IgD-negative memory B cell (primary cell): ENCODE measurements around the gene C2orf78. TPM values are rescaled to one million over a fixed set of nuclear protein-coding genes. Genes with fewer than 3 reads are reported as not detected.

Source experiments
- H3K27ac Mint-ChIP-seq, 3 donors: one replicate each; pipeline ENCODE4 v1.8.0; 2020 to 2022; ENCODE audit warnings: mild to moderate bottlenecking in 3 of 3, mixed read lengths in 3 of 3, moderate library complexity in 1 of 3
- H3K27me3 Mint-ChIP-seq: one replicate; pipeline ENCODE4 v1.8.0; 2021; ENCODE audit warnings: mixed read lengths
- H3K36me3 Mint-ChIP-seq: one replicate; pipeline ENCODE4 v1.8.0; 2020; ENCODE audit warnings: mild to moderate bottlenecking, mixed read lengths
- H3K4me1 Mint-ChIP-seq, 3 donors: one replicate each; pipeline ENCODE4 v1.8.0; 2020 to 2022; ENCODE audit warnings: mixed read lengths in 3 of 3, mild to moderate bottlenecking in 1 of 3
- H3K4me3 Mint-ChIP-seq, 4 donors: one replicate each; pipeline ENCODE4 v1.8.0; 2020 to 2022; ENCODE audit warnings: mild to moderate bottlenecking in 4 of 4, mixed read lengths in 4 of 4, moderate library complexity in 3 of 4
- H3K9me3 Mint-ChIP-seq, 3 donors: one replicate each; pipeline ENCODE4 v1.8.0; 2020 to 2021; ENCODE audit warnings: mixed read lengths in 3 of 3, mild to moderate bottlenecking in 1 of 3
- polyA plus RNA-seq: library from polyadenylated mRNA; unstranded; fragments of 300-500 nt; fragmentation: Illumina TruSeq; gene quantifications from one replicate; pipeline ENCODE4 v1.2.3, GENCODE V29; 2021

Gene C2orf78
- polyA plus RNA-seq, 1 donor from 2014 or later, result not detected

GRCh38 chr2:73838889-73839534, 55.0 kb downstream of the C2orf78 start:
- Mint-ChIP-seq H3K27ac (peak overlapping the region in 1 of 3 donors; percentile 1), H3K27me3 (no peaks in the 10 kb centered on the region), H3K4me3 (no peak overlapping the region), H3K9me3 (no peaks in the 10 kb centered on the region), H3K36me3 (peaks cover 3% of the 10 kb centered on the region), H3K4me1 (peaks cover 1 to 24% (median 10%) of the 10 kb centered on the region in 3 donors)

GRCh38 chr2:73839653-73840411, 55.8 kb downstream of the C2orf78 start:
- Mint-ChIP-seq H3K36me3 (peaks cover 3% of the 10 kb centered on the region), H3K27me3 (no peaks in the 10 kb centered on the region), H3K9me3 (no peaks in the 10 kb centered on the region), H3K4me3 (no peak overlapping the region), H3K4me1 (peaks cover 3 to 22% (median 10%) of the 10 kb centered on the region in 3 donors), H3K27ac (no peak overlapping the region)

GRCh38 chr2:73841912-73842738, 58.1 kb downstream of the C2orf78 start:
- Mint-ChIP-seq H3K4me1 (peaks cover 3 to 15% (median 10%) of the 10 kb centered on the region in 3 donors), H3K27me3 (no peaks in the 10 kb centered on the region), H3K36me3 (peaks cover 2% of the 10 kb centered on the region), H3K27ac (no peak overlapping the region), H3K9me3 (no peaks in the 10 kb centered on the region), H3K4me3 (no peak overlapping the region)

- H3K4me1 Mint-ChIP-seq, result peaks cover 3 to 13% (median 8%) of the 10 kb centered on the region in 3 donors
- H3K27me3 Mint-ChIP-seq, result no peaks in the 10 kb centered on the region
- H3K9me3 Mint-ChIP-seq, result no peaks in the 10 kb centered on the region
- H3K36me3 Mint-ChIP-seq, result peaks cover 4% of the 10 kb centered on the region
- no peak overlapping the region for H3K4me3 Mint-ChIP-seq
- H3K27ac Mint-ChIP-seq, result no peak overlapping the region
Measured at GRCh38 chr2:73842739-73843019, 58.7 kb downstream of the C2orf78 start.

GRCh38 chr2:73844087-73844486, 60.1 kb downstream of the C2orf78 start:
- Mint-ChIP-seq H3K9me3 (no peaks in the 10 kb centered on the region), H3K4me1 (peaks cover 0 to 5% (median 2%) of the 10 kb centered on the region in 3 donors), H3K27ac (peak overlapping the region in 1 of 3 donors; percentile 43), H3K36me3 (peaks cover 5% of the 10 kb centered on the region), H3K4me3 (no peak overlapping the region), H3K27me3 (no peaks in the 10 kb centered on the region)

- Mint-ChIP-seq H3K36me3 (peaks cover 10% of the 10 kb centered on the region), H3K9me3 (no peaks in the 10 kb centered on the region), H3K4me3 (no peak overlapping the region), H3K27me3 (no peaks in the 10 kb centered on the region), H3K4me1 (no peaks in the 10 kb centered on the region), H3K27ac (no peak overlapping the region)
Measured at GRCh38 chr2:73850009-73850408, 66.0 kb downstream of the C2orf78 start.

- H3K4me1 Mint-ChIP-seq, result peaks cover 3 to 7% (median 6%) of the 10 kb centered on the region in 3 donors
- H3K4me3 Mint-ChIP-seq, result no peak overlapping the region
- no peak overlapping the region for H3K27ac Mint-ChIP-seq
- no peaks in the 10 kb centered on the region for H3K27me3 Mint-ChIP-seq
- H3K9me3 Mint-ChIP-seq, result peaks cover 0 to 2% (median 0%) of the 10 kb centered on the region in 3 donors
- peaks cover 22% of the 10 kb centered on the region for H3K36me3 Mint-ChIP-seq
Measured at GRCh38 chr2:73851274-73851673, 67.3 kb downstream of the C2orf78 start.

- Mint-ChIP-seq H3K4me3 (no peak overlapping the region), H3K4me1 (peaks cover 9 to 15% (median 14%) of the 10 kb centered on the region in 3 donors), H3K9me3 (peaks cover 0 to 2% (median 0%) of the 10 kb centered on the region in 3 donors), H3K36me3 (peaks cover 22% of the 10 kb centered on the region), H3K27me3 (no peaks in the 10 kb centered on the region), H3K27ac (no peak overlapping the region)
Measured at GRCh38 chr2:73852020-73852419, 68.0 kb downstream of the C2orf78 start.

GRCh38 chr2:73855526-73855925, 71.5 kb downstream of the C2orf78 start:
- Mint-ChIP-seq H3K4me1 (peaks cover 9 to 19% (median 15%) of the 10 kb centered on the region in 3 donors), H3K4me3 (no peak overlapping the region), H3K36me3 (peaks cover 20% of the 10 kb centered on the region), H3K27me3 (no peaks in the 10 kb centered on the region), H3K9me3 (peaks cover 0 to 2% (median 0%) of the 10 kb centered on the region in 3 donors), H3K27ac (no peak overlapping the region)

GRCh38 chr2:73856214-73856613, 72.2 kb downstream of the C2orf78 start:
- H3K36me3 Mint-ChIP-seq, result peaks cover 25% of the 10 kb centered on the region
- H3K27ac Mint-ChIP-seq, result no peak overlapping the region
- H3K4me1 Mint-ChIP-seq, result peaks cover 9 to 19% (median 15%) of the 10 kb centered on the region in 3 donors
- H3K27me3 Mint-ChIP-seq, result no peaks in the 10 kb centered on the region
- H3K4me3 Mint-ChIP-seq, result no peak overlapping the region
- peaks cover 0 to 2% (median 0%) of the 10 kb centered on the region in 3 donors for H3K9me3 Mint-ChIP-seq

GRCh38 chr2:73859721-73860586, 76.0 kb downstream of the C2orf78 start:
- no peaks in the 10 kb centered on the region for H3K27me3 Mint-ChIP-seq
- H3K36me3 Mint-ChIP-seq, result peaks cover 28% of the 10 kb centered on the region

GRCh38 chr2:73862987-73863386, 79.0 kb downstream of the C2orf78 start:
- Mint-ChIP-seq H3K4me1 (no peaks in the 10 kb centered on the region), H3K27me3 (no peaks in the 10 kb centered on the region), H3K9me3 (no peaks in the 10 kb centered on the region), H3K27ac (no peak overlapping the region), H3K4me3 (no peak overlapping the region), H3K36me3 (peaks cover 20% of the 10 kb centered on the region)

More at GRCh38 chr2:73859721-73860586, 76.0 kb downstream of the C2orf78 start:
- Mint-ChIP-seq H3K4me1 (peaks cover 9 to 19% (median 15%) of the 10 kb centered on the region in 3 donors), H3K4me3 (no peak overlapping the region), H3K27ac (no peak overlapping the region), H3K9me3 (peaks cover 0 to 2% (median 0%) of the 10 kb centered on the region in 3 donors)
